Ovary (tissue), 9 donors: Measurements from ENCODE around the gene LIPC. TPM values are rescaled to one million over a fixed set of nuclear protein-coding genes. Genes with fewer than 3 reads are reported as not detected.

Source experiments
- DNase-seq, 5 donors: peaks; one replicate each; pipeline ENCODE4 v3.0.0-alpha.2; 2019 to 2020
- H3K27ac ChIP-seq, 2 donors: fragments of 200-600 bp; one replicate each; pipeline versions ENCODE4 v1.5.1 to v1.8.0; 2019 to 2022
- H3K27me3 ChIP-seq: fragments of 200-600 bp; one replicate; pipeline ENCODE4 v1.8.0; 2022
- H3K36me3 ChIP-seq: fragments of 200-600 bp; sonication (generic); one replicate; pipeline ENCODE4 v1.5.1; 2019
- H3K4me1 ChIP-seq: one replicate; pipeline ENCODE4 v1.8.1; 2013; ENCODE audit warnings: mild to moderate bottlenecking, moderate library complexity; ENCODE audit not compliant: insufficient read depth
- H3K4me3 ChIP-seq: fragments of 200-600 bp; sonication (generic); one replicate; pipeline ENCODE4 v1.5.1; 2017
- H3K9me3 ChIP-seq, 2 donors: fragments of 200-600 bp in 1 of 2; sonication (generic) in 1 of 2; one replicate each; pipeline versions ENCODE4 v1.5.1 to v1.8.1; 2013 to 2019; ENCODE audit warnings: mild to moderate bottlenecking in 1 of 2, moderate library complexity in 1 of 2
- EP300 ChIP-seq: sonication (generic); formaldehyde crosslinking; IDR thresholded peaks from one replicate; pipeline ENCODE4 v1.6.1; 2017; ENCODE audit warnings: antibody characterized with exemption
- POLR2A ChIP-seq: fragments of 450-650 bp; IDR thresholded peaks from one replicate; pipeline ENCODE4 v1.6.1; 2017; ENCODE audit warnings: antibody characterized with exemption, mild to moderate bottlenecking, moderate library complexity
- WGBS, 3 donors: extraction: QIAGEN DNeasy Blood & Tissue Kit in 1 of 3; methylation state at CpG; one replicate each; pipeline versions ENCODE4 v1.1.5 to v1.1.7; 2013 to 2017; 5-methylcytosine and 5-hydroxymethylcytosine counted together
- intact Hi-C, 4 donors: fragments of 100-400 bp; cut with DNase I; formaldehyde crosslinking; loops; one replicate each; pipeline versions ENCODE4 v1.11.0 to v1.15.1; 2022 to 2023
- polyA plus RNA-seq, 2 donors: library from polyadenylated mRNA; stranded (reverse); fragments of 200-250 nt in 1 of 2; fragments of 350-450 nt in 1 of 2; fragmentation: Illumina TruSeq in 1 of 2; extraction: RNeasy Lipid Tissue Mini Kit (QIAGEN cat#74804) in 1 of 2; gene quantifications; one replicate each; pipeline ENCODE4 v1.2.3, GENCODE V29; 2013 to 2014
- total RNA-seq, 7 donors: library from RNA; depleted of rRNA in 2 of 7; stranded (reverse); fragments of >200 nt in 2 of 7; fragmentation: NEBNext Ultra II Directional in 3 of 7; extraction: Animal tissue kit (Norgen Biotek cat#: 25700) in 3 of 7; gene quantifications; one replicate each; pipeline versions ENCODE4 v1.1.0 to v1.2.4, GENCODE V29; 2016 to 2023
- TF ChIP-seq, protein P1 (sequence below), 3 donors: fragments of 450-650 bp in 2 of 3; fragments of 200-600 bp in 1 of 3; IDR thresholded peaks; one replicate each; pipeline versions ENCODE4 v1.5.1 to v1.8.0; 2016 to 2022; ENCODE audit warnings: antibody characterized with exemption in 3 of 3, mild to moderate bottlenecking in 1 of 3
- donor health status: DM: no; HTN: no; CAD: no; lungs with moderate emphysema.
- donor health status: DM: no; HTN: no; CAD: no.
- donor health status: Bipolar disorder and iron deficiency.
- donor health status: DM: yes; HTN: yes; CAD: no.
- donor health status: DM: no; HTN: no; CAD: no.
- donor health status: DM: yes; HTN: yes; CAD: no.

LIPC gene
- total and polyA plus RNA-seq, 9 donors: 0.28 to 1.1 (median 0.72) TPM

GRCh38 chr15:58574631-58575030 lies 142.8 kb downstream of the LIPC start:
- DNase-seq: no peak
- H3K4me1 ChIP-seq: no peaks in the 10 kb centered on the region
- no peaks in the 10 kb centered on the region for H3K9me3 ChIP-seq
- H3K27me3 ChIP-seq: no peaks in the 10 kb centered on the region
- no peak overlapping the region for H3K4me3 ChIP-seq
- TF ChIP-seq EP300 (no peak), POLR2A (no peak)
- TF ChIP-seq, protein P1, sequence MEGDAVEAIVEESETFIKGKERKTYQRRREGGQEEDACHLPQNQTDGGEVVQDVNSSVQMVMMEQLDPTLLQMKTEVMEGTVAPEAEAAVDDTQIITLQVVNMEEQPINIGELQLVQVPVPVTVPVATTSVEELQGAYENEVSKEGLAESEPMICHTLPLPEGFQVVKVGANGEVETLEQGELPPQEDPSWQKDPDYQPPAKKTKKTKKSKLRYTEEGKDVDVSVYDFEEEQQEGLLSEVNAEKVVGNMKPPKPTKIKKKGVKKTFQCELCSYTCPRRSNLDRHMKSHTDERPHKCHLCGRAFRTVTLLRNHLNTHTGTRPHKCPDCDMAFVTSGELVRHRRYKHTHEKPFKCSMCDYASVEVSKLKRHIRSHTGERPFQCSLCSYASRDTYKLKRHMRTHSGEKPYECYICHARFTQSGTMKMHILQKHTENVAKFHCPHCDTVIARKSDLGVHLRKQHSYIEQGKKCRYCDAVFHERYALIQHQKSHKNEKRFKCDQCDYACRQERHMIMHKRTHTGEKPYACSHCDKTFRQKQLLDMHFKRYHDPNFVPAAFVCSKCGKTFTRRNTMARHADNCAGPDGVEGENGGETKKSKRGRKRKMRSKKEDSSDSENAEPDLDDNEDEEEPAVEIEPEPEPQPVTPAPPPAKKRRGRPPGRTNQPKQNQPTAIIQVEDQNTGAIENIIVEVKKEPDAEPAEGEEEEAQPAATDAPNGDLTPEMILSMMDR (IDR thresholded peaks at IDR 0.05): no peak
- H3K27ac ChIP-seq: no peak overlapping the region
- 86 to 91% (median 89%) methylated on average over 4 of the region's 4 CpGs for WGBS, 3 donors
- H3K36me3 ChIP-seq: no peaks in the 10 kb centered on the region
- intact Hi-C loops: loop anchor here in 1 of 4 donors (1.0 kb wide), 1 partner anchor 24 kb away; no protein-coding TSS in a partner anchor

DNA sequence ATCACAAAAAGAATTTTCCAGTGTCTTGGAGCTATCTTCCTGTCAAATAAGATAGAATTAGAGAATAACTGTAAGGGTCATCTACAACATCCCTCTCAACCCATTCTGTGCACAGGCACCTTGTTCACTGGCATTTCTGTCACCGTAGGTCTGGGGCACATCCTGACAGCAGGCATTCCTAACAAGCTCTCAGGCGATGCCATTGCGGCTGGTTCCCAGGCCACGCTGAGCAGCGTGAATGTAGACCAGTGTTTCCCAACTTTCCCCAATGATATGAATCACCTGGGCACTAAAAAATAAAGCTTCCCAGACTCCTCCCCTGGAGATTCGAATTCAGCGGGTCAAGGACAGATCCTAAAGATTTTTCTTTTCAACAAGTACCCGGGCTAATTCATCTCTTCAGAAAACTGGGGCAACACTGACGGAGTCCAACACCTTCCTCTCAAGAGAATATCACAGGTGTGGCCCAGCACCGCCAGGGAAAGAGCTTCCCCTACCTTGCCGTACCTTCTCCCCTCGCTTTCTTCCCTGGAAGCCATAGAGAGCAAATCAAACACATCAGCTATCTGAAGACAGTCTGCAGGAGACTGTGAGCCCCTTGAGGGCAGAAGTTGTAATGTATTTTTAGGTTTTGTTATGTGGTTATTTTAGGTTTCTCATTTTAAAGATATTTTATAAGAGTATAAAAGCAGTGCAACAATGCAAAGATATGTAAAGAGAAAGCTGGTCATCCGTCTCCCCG lies 143.4 kb downstream of the LIPC start:
- 89 to 93% (median 90%) methylated on average over 14 of the region's 14 CpGs for WGBS, 3 donors
- H3K27ac ChIP-seq: no peak overlapping the region
- H3K4me1 ChIP-seq: no peaks in the 10 kb centered on the region
- H3K9me3 ChIP-seq: no peaks in the 10 kb centered on the region
- no peak for DNase-seq
- H3K27me3 ChIP-seq: no peaks in the 10 kb centered on the region
- TF ChIP-seq EP300: no peak
- TF ChIP-seq POLR2A: no peak
- TF ChIP-seq, protein P1 (IDR thresholded peaks at IDR 0.05): no peak
- no peaks in the 10 kb centered on the region for H3K36me3 ChIP-seq
- H3K4me3 ChIP-seq: no peak overlapping the region
- intact Hi-C loops: loop anchor here in 1 of 4 donors (1.0 kb wide), 1 partner anchor 25 kb away; no protein-coding TSS in a partner anchor

- Histone ChIP-seq H3K27ac (no peak overlapping the region), H3K4me1 (no peaks in the 10 kb centered on the region), H3K4me3 (no peak overlapping the region), H3K27me3 (no peaks in the 10 kb centered on the region), H3K36me3 (no peaks in the 10 kb centered on the region), H3K9me3 (no peaks in the 10 kb centered on the region)
- TF ChIP-seq POLR2A (no peak), EP300 (no peak)
- TF ChIP-seq, protein P1 (IDR thresholded peaks at IDR 0.05): no peak
- intact Hi-C loops: no loop called here
- no peak for DNase-seq
Observed at GRCh38 chr15:58576657-58577056, 144.9 kb downstream of the LIPC start.

DNA sequence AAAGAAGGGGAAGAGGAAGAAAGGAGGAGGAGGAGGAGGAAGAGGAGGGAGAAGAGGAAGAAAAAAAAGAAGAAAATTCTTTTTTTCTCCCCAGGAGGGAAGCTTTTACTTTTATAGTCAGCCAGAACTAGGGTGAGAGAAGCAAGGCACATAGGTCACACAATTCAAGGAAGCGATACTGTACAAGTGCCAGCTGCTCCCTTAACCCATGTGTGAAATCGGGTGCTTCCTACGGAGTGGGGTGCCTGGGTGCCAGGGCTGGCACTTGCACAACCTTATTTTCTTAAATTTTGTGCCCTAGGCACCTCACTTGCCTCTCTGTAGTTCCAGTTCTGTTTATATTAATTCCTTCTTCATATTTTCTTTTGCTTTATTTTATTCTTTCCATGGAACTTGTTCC lies 150.4 kb downstream of the LIPC start:
- TF ChIP-seq, protein P1 (IDR thresholded peaks at IDR 0.05): no peak
- TF ChIP-seq POLR2A: no peak
- TF ChIP-seq EP300: no peak
- no peaks in the 10 kb centered on the region for H3K36me3 ChIP-seq
- no peak for DNase-seq
- WGBS, 3 donors: 84 to 88% (median 86%) methylated on average over 3 of the region's 3 CpGs
- no peak overlapping the region for H3K4me3 ChIP-seq
- H3K9me3 ChIP-seq: no peaks in the 10 kb centered on the region
- H3K4me1 ChIP-seq: no peaks in the 10 kb centered on the region
- no peak overlapping the region for H3K27ac ChIP-seq
- H3K27me3 ChIP-seq: no peaks in the 10 kb centered on the region
- intact Hi-C loops: no loop called here
